H9 (cell line): ENCODE results near the gene PAGR1. TPM values are rescaled to one million over a fixed set of nuclear protein-coding genes. Genes with fewer than 3 reads are reported as not detected.

Experiments
- DNase-seq: peaks from one replicate; pipeline ENCODE4 v3.0.0-alpha.2; 2017
- H2AFZ ChIP-seq: one replicate; pipeline ENCODE4 v1.6.1; 2013; ENCODE audit warnings: mild to moderate bottlenecking, low read length, control low read depth, moderate library complexity
- H2AK5ac ChIP-seq: 2 replicates; pipeline ENCODE4 v1.6.1; 2013; ENCODE audit warnings: low read length, control low read depth, mixed read lengths; ENCODE audit not compliant: insufficient read length
- H2BK120ac ChIP-seq: one replicate; pipeline ENCODE4 v1.6.1; 2013; ENCODE audit warnings: low read depth, mild to moderate bottlenecking, low read length, control low read depth, inconsistent platforms; ENCODE audit not compliant: poor library complexity, severe bottlenecking
- H2BK12ac ChIP-seq: 2 replicates; pipeline ENCODE4 v1.6.1; 2013; ENCODE audit warnings: low read length, control low read depth, mixed read lengths, low read depth; ENCODE audit not compliant: insufficient read length
- H2BK15ac ChIP-seq: 2 replicates; pipeline ENCODE4 v1.6.1; 2013; ENCODE audit warnings: low read depth, low read length, control low read depth
- H2BK20ac ChIP-seq: one replicate; pipeline ENCODE4 v1.6.1; 2013; ENCODE audit warnings: low read depth, mild to moderate bottlenecking, low read length, control low read depth, inconsistent platforms; ENCODE audit not compliant: poor library complexity, severe bottlenecking
- H2BK5ac ChIP-seq: 2 replicates; pipeline ENCODE4 v1.6.1; 2013; ENCODE audit warnings: low read length, control low read depth, mixed read lengths; ENCODE audit not compliant: insufficient read length
- H3K14ac ChIP-seq: 2 replicates; pipeline ENCODE4 v1.6.1; 2013; ENCODE audit warnings: low read length, control low read depth; ENCODE audit not compliant: insufficient read depth
- H3K18ac ChIP-seq: 2 replicates; pipeline ENCODE4 v1.6.1; 2013; ENCODE audit warnings: low read depth, mild to moderate bottlenecking, mixed read lengths, low read length, control low read depth; ENCODE audit not compliant: insufficient read length
- H3K23ac ChIP-seq: 2 replicates; pipeline ENCODE4 v1.6.1; 2013; ENCODE audit warnings: low read length, control low read depth, mixed read lengths, low read depth; ENCODE audit not compliant: insufficient read length
- H3K23me2 ChIP-seq: 2 replicates; pipeline ENCODE4 v1.6.1; 2013; ENCODE audit warnings: low read depth, mild to moderate bottlenecking, mixed read lengths, low read length, control low read depth; ENCODE audit not compliant: insufficient read length, poor library complexity, severe bottlenecking
- H3K27ac ChIP-seq: 2 replicates; pipeline ENCODE4 v1.5.1; 2013; ENCODE audit warnings: low read length, control low read depth, mixed read lengths, low read depth; ENCODE audit not compliant: insufficient read length
- H3K27me3 ChIP-seq: 2 replicates; pipeline ENCODE4 v1.6.1; 2013; ENCODE audit warnings: low read length, control low read depth, inconsistent platforms; ENCODE audit not compliant: insufficient read depth
- H3K4ac ChIP-seq: 2 replicates; pipeline ENCODE4 v1.6.1; 2013; ENCODE audit warnings: low read depth, mild to moderate bottlenecking, control low read depth, inconsistent platforms, low read length, moderate library complexity
- H3K4me1 ChIP-seq: 2 replicates; pipeline ENCODE4 v1.6.1; 2013; ENCODE audit warnings: low read length, control low read depth, inconsistent platforms; ENCODE audit not compliant: insufficient read depth
- H3K4me2 ChIP-seq: 2 replicates; pipeline ENCODE4 v1.6.1; 2013; ENCODE audit warnings: low read length, control low read depth, mixed read lengths; ENCODE audit not compliant: insufficient read length, insufficient read depth
- H3K56ac ChIP-seq: 2 replicates; pipeline ENCODE4 v1.6.1; 2013; ENCODE audit warnings: low read depth, mild to moderate bottlenecking, mixed read lengths, low read length, control low read depth; ENCODE audit not compliant: insufficient read length
- H3K79me1 ChIP-seq: 2 replicates; pipeline ENCODE4 v1.6.1; 2013; ENCODE audit warnings: low read depth, mild to moderate bottlenecking, moderate library complexity, low read length, control low read depth, inconsistent platforms; ENCODE audit not compliant: insufficient read depth, poor library complexity, severe bottlenecking
- H3K79me2 ChIP-seq: 2 replicates; pipeline ENCODE4 v1.6.1; 2013; ENCODE audit warnings: low read length, control low read depth, inconsistent platforms; ENCODE audit not compliant: insufficient read depth
- H3K9ac ChIP-seq: 2 replicates; pipeline ENCODE4 v1.6.1; 2013; ENCODE audit warnings: low read length, control low read depth, mixed read lengths; ENCODE audit not compliant: insufficient read length; ENCODE audit errors: extremely low read depth
- H3K9me3 ChIP-seq: one replicate; pipeline ENCODE4 v1.6.1; 2013; ENCODE audit warnings: low read depth, low read length, inconsistent platforms; ENCODE audit not compliant: control insufficient read depth
- H3T11ph ChIP-seq: one replicate; pipeline ENCODE4 v1.6.1; 2013; ENCODE audit warnings: mild to moderate bottlenecking, low read length, control low read depth, inconsistent platforms
- H4K20me1 ChIP-seq: one replicate; pipeline ENCODE4 v1.6.1; 2013; ENCODE audit not compliant: control insufficient read depth, insufficient read length, insufficient read depth
- H4K5ac ChIP-seq: 2 replicates; pipeline ENCODE4 v1.6.1; 2013; ENCODE audit warnings: low read depth, mild to moderate bottlenecking, mixed read lengths, low read length, control low read depth; ENCODE audit not compliant: insufficient read length
- H4K8ac ChIP-seq: replicated peaks from 2 replicates; pipeline ENCODE4 v1.6.1; 2013; ENCODE audit warnings: low read length, control low read depth, mixed read lengths, low read depth; ENCODE audit not compliant: insufficient read length
- H4K91ac ChIP-seq: 2 replicates; pipeline ENCODE4 v1.6.1; 2013; ENCODE audit warnings: low read depth, mild to moderate bottlenecking, moderate library complexity, mixed read lengths, low read length, control low read depth; ENCODE audit not compliant: insufficient read length
- H3K27ac Mint-ChIP-seq, 3 experiments: 2 replicates in 2 of 3; 3 replicates in 1 of 3; pipeline ENCODE4 v1.8.0; 2020 to 2021; ENCODE audit warnings: mixed read lengths in 3 of 3, mild to moderate bottlenecking in 1 of 3, moderate library complexity in 1 of 3
- H3K27me3 Mint-ChIP-seq: 2 replicates; pipeline ENCODE4 v1.8.0; 2021; ENCODE audit warnings: low read depth, mild to moderate bottlenecking, moderate library complexity, mixed read lengths
- H3K36me3 Mint-ChIP-seq, 3 experiments: 2 replicates in 2 of 3; 3 replicates in 1 of 3; pipeline ENCODE4 v1.8.0; 2020 to 2021; ENCODE audit warnings: low read depth in 3 of 3, mixed read lengths in 3 of 3; ENCODE audit not compliant: insufficient read depth in 1 of 3
- H3K4me1 Mint-ChIP-seq, 2 experiments: 2 replicates each; pipeline ENCODE4 v1.8.0; 2020; ENCODE audit warnings: mixed read lengths in 2 of 2
- H3K4me3 Mint-ChIP-seq, 2 experiments: 2 replicates in 1 of 2; 3 replicates in 1 of 2; pipeline ENCODE4 v1.8.0; 2020 to 2021; ENCODE audit warnings: mild to moderate bottlenecking in 2 of 2, mixed read lengths in 2 of 2, moderate library complexity in 1 of 2
- H3K9me3 Mint-ChIP-seq, 2 experiments: 2 replicates in 1 of 2; 3 replicates in 1 of 2; pipeline ENCODE4 v1.8.0; 2020; ENCODE audit warnings: mild to moderate bottlenecking in 2 of 2, mixed read lengths in 2 of 2, moderate library complexity in 1 of 2
- CTCF ChIP-seq: fragments of 200-600 bp; sonication (generic); conservative IDR thresholded peaks from 3 replicates; pipeline ENCODE4 v1.8.0; 2021; ENCODE audit warnings: antibody characterized with exemption, mild to moderate bottlenecking
- WGBS: extraction: QIAGEN DNeasy Blood & Tissue Kit; methylation state at CpG from one replicate; pipeline ENCODE4 v1.1.7; 2013; ENCODE audit warnings: missing lambda C conversion rate, low lambda C conversion rate, mixed read lengths; ENCODE audit not compliant: insufficient read length; ENCODE audit errors: extremely low coverage; 5-methylcytosine and 5-hydroxymethylcytosine counted together
- total RNA-seq: library from RNA; stranded (reverse); gene quantifications from 2 replicates; pipeline ENCODE4 v1.2.1, GENCODE V29; 2021

Gene PAGR1
- total RNA-seq, 1 experiment from 2014 or later: 65.3 TPM

DNA sequence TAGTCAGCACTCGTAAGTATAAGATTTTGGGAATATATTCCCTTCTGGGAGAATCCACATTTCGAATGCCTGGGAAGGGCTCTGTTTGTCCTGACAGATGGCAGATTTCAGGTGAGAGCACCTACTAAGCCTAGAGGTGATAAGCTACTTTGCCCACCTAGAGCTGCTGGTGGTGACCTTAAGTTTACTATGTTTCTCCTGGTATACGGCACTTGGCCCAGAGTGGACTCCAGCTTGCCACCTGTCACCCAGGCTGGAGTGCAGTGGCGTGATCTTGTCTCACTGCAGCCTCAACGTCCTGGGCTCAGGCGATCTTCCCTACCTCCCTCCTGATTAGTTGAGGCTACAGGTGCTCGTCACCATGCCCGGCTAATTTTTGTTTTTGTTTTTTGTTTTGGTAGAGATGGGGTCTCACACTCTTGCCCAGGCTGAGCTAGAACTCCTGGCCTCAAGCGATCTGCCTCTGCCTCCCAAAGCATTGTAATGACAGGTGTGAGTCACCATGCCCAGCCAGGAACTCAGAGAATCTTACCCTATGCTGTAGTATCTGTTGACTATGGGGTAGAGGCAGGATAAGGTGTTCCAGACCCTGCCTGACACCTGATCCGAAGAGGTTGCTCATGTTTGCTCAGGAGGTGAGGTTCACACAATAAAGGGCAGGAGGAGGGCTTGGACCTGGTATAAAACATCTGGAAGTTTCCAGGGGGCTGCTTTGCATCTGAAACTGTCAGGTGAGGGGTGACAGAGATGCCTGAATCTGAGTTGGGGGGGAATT, 38.2 kb upstream of the PAGR1 start, which contains the start of gene ZG16:
TSS of gene ZG16 (plus strand) at position 681 of the 775 bp plus-strand sequence. CDS start 1,011 bp downstream, outside the sequence.
- H3K23me2 ChIP-seq: no peaks in the 10 kb centered on the region
- no peak within 1 kb of the TSS for H3K56ac ChIP-seq
- no peak within 1 kb of the TSS for H3K9ac ChIP-seq
- H2AFZ ChIP-seq: no peak within 1 kb of the TSS
- WGBS: no CpG with 5 or more reads among the region's 10 CpGs
- H2BK5ac ChIP-seq: no peak within 1 kb of the TSS
- H4K8ac ChIP-seq: no peak within 1 kb of the TSS
- no peak for DNase-seq
- Mint-ChIP-seq H3K4me3 (no peak within 1 kb of the TSS; a peak in 1 of 5 replicates), H3K9me3 (no peaks in the 10 kb centered on the region), H3K36me3 (no peaks in the 10 kb centered on the region), H3K4me1 (peaks cover 10 to 16% of the 10 kb centered on the region in 2 experiments; a peak in 3 of 4 replicates), H3K27ac (no peak within 1 kb of the TSS), H3K27me3 (peaks cover 38% of the 10 kb centered on the region)
- no peaks in the 10 kb centered on the region for H3K4me1 ChIP-seq
- no peak within 1 kb of the TSS for H2BK12ac ChIP-seq
- no peaks in the 10 kb centered on the region for H3K79me1 ChIP-seq
- H3K79me2 ChIP-seq: no peaks in the 10 kb centered on the region
- H3K18ac ChIP-seq: no peak within 1 kb of the TSS
- H4K5ac ChIP-seq: no peak within 1 kb of the TSS
- no peaks in the 10 kb centered on the region for H3K9me3 ChIP-seq
- H4K20me1 ChIP-seq: no peaks in the 10 kb centered on the region
- no peak within 1 kb of the TSS for H3K4ac ChIP-seq
- H4K91ac ChIP-seq: no peak within 1 kb of the TSS
- no peak within 1 kb of the TSS for H2BK20ac ChIP-seq
- no peak within 1 kb of the TSS for H3K14ac ChIP-seq
- H3K4me2 ChIP-seq: no peak within 1 kb of the TSS
- H2BK15ac ChIP-seq: no peak within 1 kb of the TSS
- no peak within 1 kb of the TSS for H2BK120ac ChIP-seq
- no peak within 1 kb of the TSS for H3T11ph ChIP-seq
- H3K23ac ChIP-seq: no peak within 1 kb of the TSS
- H2AK5ac ChIP-seq: no peak within 1 kb of the TSS
- no peaks in the 10 kb centered on the region; the same call in 1 of the 2 replicates for H3K27me3 ChIP-seq
- no peak within 1 kb of the TSS for H3K27ac ChIP-seq
- TF ChIP-seq CTCF: no peak
